HCT116 (cell line): ENCODE data around the gene PDCD1LG2.

Source experiments
- ZNF274 ChIP-seq: fragments of 200-500 bp; sonication (Bioruptor generic); IDR thresholded peaks from 2 replicates; pipeline ENCODE4 v1.6.1; 2014; ENCODE audit warnings: mild to moderate bottlenecking, low read depth, low read length, inconsistent platforms
- TF ChIP-seq, protein P1 (sequence below), 3 experiments: fragments of 200-600 bp in 1 of 3; sonication (generic) in 1 of 3; IDR thresholded peaks in 2 of 3; conservative IDR thresholded peaks in 1 of 3; 2 replicates each; pipeline ENCODE4 v1.5.1; 2012 to 2017; ENCODE audit warnings: low read depth in 2 of 3, low read length in 2 of 3, antibody characterized with exemption in 1 of 3, borderline replicate concordance in 1 of 3, control low read depth in 1 of 3, mild to moderate bottlenecking in 1 of 3, mixed read lengths in 1 of 3, mixed run types in 1 of 3, moderate library complexity in 1 of 3; ENCODE audit not compliant: insufficient read depth in 1 of 3

DNA sequence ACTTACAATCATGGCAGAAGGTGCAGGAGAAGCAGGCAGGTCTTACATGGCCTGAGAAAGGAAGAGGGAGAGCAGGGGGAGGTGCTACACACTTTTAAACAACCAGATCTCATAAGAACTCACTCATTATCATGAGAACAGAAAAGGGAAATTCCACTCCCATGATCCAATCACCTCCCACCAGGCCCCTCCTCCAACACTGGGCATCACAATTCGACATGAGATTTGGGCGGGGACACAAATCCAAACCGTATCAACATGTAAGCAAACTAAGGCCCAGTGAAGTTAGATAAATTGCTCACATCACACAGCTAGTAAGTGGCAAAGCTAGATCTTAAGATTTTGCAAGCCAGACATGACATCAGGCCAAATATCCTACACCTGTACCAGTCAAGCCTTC, 70.3 kb downstream of the PDCD1LG2 start:
- no peak for TF ChIP-seq ZNF274
- TF ChIP-seq, protein P1, sequence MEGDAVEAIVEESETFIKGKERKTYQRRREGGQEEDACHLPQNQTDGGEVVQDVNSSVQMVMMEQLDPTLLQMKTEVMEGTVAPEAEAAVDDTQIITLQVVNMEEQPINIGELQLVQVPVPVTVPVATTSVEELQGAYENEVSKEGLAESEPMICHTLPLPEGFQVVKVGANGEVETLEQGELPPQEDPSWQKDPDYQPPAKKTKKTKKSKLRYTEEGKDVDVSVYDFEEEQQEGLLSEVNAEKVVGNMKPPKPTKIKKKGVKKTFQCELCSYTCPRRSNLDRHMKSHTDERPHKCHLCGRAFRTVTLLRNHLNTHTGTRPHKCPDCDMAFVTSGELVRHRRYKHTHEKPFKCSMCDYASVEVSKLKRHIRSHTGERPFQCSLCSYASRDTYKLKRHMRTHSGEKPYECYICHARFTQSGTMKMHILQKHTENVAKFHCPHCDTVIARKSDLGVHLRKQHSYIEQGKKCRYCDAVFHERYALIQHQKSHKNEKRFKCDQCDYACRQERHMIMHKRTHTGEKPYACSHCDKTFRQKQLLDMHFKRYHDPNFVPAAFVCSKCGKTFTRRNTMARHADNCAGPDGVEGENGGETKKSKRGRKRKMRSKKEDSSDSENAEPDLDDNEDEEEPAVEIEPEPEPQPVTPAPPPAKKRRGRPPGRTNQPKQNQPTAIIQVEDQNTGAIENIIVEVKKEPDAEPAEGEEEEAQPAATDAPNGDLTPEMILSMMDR (IDR thresholded peaks at IDR 0.05 in 2 of 3, conservative IDR thresholded peaks at IDR 0.05 in 1 of 3; ENCODE audit: borderline replicate concordance in 1 of 3, insufficient read depth in 1 of 3, low read depth in 2 of 3, low read length in 2 of 3) = no peak
